Stimulated activated CD4-positive, alpha-beta T cell treated with anti-CD3 and anti-CD28 coated beads, Interleukin-4, amount 100 ng/mL, for 4 hours (primary cell): ENCODE measurements around the gene UGT3A2.

ENCODE experiments used
- DNase-seq, 2 experiments: peaks; one replicate each; pipeline ENCODE4 v3.0.0-alpha.2; 2020

Gene UGT3A2

GRCh38 chr5:36066540-36067210 lies at the start of gene UGT3A2:
UGT3A2 (minus strand) TSS chr5:36066882; CDS start chr5:36066789, 93 bp downstream.
- DNase-seq, result no peak

GRCh38 chr5:36111238-36111637 lies 44.6 kb upstream of the UGT3A2 start:
- DNase-seq, result no peak

- no peak for DNase-seq
Observed at GRCh38 chr5:36108758-36109460, 42.2 kb upstream of the UGT3A2 start.

- no peak for DNase-seq
Observed at GRCh38 chr5:36105819-36106218, 39.1 kb upstream of the UGT3A2 start.

- DNase-seq, result no peak
Observed at GRCh38 chr5:36099748-36100147, 33.1 kb upstream of the UGT3A2 start.

- DNase-seq, result no peak
Observed at GRCh38 chr5:36096486-36096885, 29.8 kb upstream of the UGT3A2 start.

- DNase-seq, result no peak
Observed at GRCh38 chr5:36089989-36090388, 23.3 kb upstream of the UGT3A2 start.

- DNase-seq, result no peak
Observed at GRCh38 chr5:36079200-36079781, 12.6 kb upstream of the UGT3A2 start.

GRCh38 chr5:36078430-36078829 lies 11.7 kb upstream of the UGT3A2 start:
- DNase-seq, result no peak

GRCh38 chr5:36073595-36074216 lies 7.0 kb upstream of the UGT3A2 start:
- no peak for DNase-seq

GRCh38 chr5:36070687-36071571 lies 4.2 kb upstream of the UGT3A2 start:
- DNase-seq, result no peak

GRCh38 chr5:36068751-36069281 lies 2.1 kb upstream of the UGT3A2 start:
- no peak for DNase-seq

- DNase-seq, result no peak
Observed at GRCh38 chr5:36066001-36066539, 612 bp downstream of the UGT3A2 start.

- DNase-seq, result no peak
Observed at GRCh38 chr5:36060420-36060887, 6.2 kb downstream of the UGT3A2 start.

- DNase-seq, result no peak
Observed at GRCh38 chr5:36059571-36060419, 6.9 kb downstream of the UGT3A2 start.

- DNase-seq, result no peak
Observed at GRCh38 chr5:36058776-36059175, 7.9 kb downstream of the UGT3A2 start.

- no peak for DNase-seq
Observed at GRCh38 chr5:36057386-36057785, 9.3 kb downstream of the UGT3A2 start.

- DNase-seq, result no peak
Observed at GRCh38 chr5:36056422-36056821, 10.3 kb downstream of the UGT3A2 start.

GRCh38 chr5:36055984-36056383 lies 10.7 kb downstream of the UGT3A2 start:
- no peak for DNase-seq

GRCh38 chr5:36054647-36055046 lies 12.0 kb downstream of the UGT3A2 start:
- DNase-seq, result no peak

GRCh38 chr5:36052538-36052937 lies 14.1 kb downstream of the UGT3A2 start:
- no peak for DNase-seq
